ENCODE results near the gene CLCNKA. TPM values are rescaled to one million over a fixed set of nuclear protein-coding genes. Genes with fewer than 3 reads are reported as not detected.

Gene CLCNKA
- total and polyA plus RNA-seq, 4 donors, result not detected

DNA sequence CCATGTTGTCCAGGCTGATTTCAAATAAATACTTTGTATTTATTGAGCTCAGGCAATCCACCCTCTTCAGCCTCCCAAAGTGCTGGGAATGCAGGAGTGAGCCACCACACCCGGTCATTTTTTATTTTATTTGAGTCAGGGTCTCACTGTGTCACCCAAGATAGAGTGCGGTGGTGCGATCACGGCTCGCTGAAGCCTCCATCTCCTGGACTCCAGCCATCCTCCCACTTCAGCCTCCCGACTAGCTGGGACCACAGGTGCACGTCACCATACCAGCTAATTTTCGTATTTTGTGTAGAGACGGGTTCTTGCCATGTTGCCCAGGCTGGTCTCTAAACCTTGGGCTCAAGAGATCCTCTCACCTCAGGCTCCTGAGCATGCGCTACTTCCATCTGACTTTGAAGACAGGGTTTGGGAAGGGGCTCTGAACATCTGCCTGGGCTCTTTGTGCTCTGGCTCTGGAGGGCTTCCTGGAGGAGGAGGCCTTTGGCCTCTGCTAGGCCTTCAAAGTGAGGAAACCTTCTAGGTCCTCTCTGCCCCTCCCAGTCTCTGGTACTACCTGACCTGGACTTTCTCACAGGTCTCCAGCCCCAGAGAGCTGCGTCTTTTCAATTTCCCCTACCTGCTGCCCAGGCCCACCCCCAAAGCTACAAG, 9.8 kb upstream of the CLCNKA start:
- Histone ChIP-seq H3K9ac (ENCODE audit: low read depth in 1 of 2, low read length in 2 of 2) (no peak overlapping the region), H3K9me3 (ENCODE audit: control insufficient read depth in 4 of 4, low read length in 3 of 4) (no peaks in the 10 kb centered on the region), H3K27ac (ENCODE audit: low read depth in 1 of 2, low read length in 2 of 2) (no peak overlapping the region), H3K27me3 (ENCODE audit: control insufficient read depth in 4 of 4, insufficient read depth in 4 of 4, low read length in 3 of 4) (no peaks in the 10 kb centered on the region), H3K4me3 (ENCODE audit: low read depth in 1 of 3, low read length in 3 of 3) (no peak overlapping the region), H3K36me3 (ENCODE audit: control insufficient read depth in 4 of 4, insufficient read depth in 3 of 4, low read depth in 1 of 4, low read length in 3 of 4) (no peaks in the 10 kb centered on the region), H3K4me1 (ENCODE audit: control insufficient read depth in 4 of 4, insufficient read depth in 4 of 4, low read length in 3 of 4) (peaks cover 0 to 10% (median 6%) of the 10 kb centered on the region in 4 donors)
- TF ChIP-seq JUND (IDR thresholded peaks at IDR 0.05) (no peak), NR2F2 (IDR thresholded peaks at IDR 0.05) (no peak), TAF1 (conservative IDR thresholded peaks at IDR 0.05) (no peak)
- TF ChIP-seq, protein P1, sequence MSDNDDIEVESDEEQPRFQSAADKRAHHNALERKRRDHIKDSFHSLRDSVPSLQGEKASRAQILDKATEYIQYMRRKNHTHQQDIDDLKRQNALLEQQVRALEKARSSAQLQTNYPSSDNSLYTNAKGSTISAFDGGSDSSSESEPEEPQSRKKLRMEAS (IDR thresholded peaks at IDR 0.05), result no peak
- TF ChIP-seq, protein P2, sequence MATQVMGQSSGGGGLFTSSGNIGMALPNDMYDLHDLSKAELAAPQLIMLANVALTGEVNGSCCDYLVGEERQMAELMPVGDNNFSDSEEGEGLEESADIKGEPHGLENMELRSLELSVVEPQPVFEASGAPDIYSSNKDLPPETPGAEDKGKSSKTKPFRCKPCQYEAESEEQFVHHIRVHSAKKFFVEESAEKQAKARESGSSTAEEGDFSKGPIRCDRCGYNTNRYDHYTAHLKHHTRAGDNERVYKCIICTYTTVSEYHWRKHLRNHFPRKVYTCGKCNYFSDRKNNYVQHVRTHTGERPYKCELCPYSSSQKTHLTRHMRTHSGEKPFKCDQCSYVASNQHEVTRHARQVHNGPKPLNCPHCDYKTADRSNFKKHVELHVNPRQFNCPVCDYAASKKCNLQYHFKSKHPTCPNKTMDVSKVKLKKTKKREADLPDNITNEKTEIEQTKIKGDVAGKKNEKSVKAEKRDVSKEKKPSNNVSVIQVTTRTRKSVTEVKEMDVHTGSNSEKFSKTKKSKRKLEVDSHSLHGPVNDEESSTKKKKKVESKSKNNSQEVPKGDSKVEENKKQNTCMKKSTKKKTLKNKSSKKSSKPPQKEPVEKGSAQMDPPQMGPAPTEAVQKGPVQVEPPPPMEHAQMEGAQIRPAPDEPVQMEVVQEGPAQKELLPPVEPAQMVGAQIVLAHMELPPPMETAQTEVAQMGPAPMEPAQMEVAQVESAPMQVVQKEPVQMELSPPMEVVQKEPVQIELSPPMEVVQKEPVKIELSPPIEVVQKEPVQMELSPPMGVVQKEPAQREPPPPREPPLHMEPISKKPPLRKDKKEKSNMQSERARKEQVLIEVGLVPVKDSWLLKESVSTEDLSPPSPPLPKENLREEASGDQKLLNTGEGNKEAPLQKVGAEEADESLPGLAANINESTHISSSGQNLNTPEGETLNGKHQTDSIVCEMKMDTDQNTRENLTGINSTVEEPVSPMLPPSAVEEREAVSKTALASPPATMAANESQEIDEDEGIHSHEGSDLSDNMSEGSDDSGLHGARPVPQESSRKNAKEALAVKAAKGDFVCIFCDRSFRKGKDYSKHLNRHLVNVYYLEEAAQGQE (IDR thresholded peaks at IDR 0.05), result no peak
- WGBS, result 94% methylated on average over 11 of the region's 11 CpGs
- no peak for DNase-seq (ENCODE audit: low spot score)

DNA sequence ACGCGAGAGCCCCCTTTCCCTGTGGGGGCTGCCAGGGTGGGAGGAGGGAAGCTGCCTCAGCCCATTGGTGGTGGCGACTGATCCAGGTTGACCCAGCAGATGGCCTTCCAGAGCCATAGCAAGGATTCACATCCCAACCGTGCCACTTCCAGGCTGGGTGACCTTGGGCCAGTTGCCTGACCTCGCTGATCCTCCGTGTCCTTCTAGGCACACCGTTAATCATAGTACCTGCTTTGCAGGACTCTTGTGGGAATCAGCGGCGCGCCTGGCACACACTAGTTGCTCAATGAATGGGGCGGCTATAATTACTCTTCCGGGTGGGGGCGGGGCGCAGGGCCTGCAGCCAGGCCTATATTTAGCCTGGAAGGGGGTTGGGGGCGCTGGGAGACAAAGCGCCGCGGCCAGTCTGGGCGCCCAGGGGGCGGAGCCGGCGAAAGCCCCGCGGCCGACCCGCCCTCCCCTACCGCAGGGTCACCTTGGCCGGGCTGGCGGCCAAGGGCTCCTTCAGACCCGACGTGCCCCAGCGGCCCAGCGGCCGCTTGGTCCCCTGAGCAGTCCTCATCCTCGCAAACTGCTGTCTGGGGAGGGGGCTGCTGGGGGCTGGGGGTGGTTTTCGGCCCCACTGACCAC, 9.1 kb upstream of the CLCNKA start:
- Histone ChIP-seq H3K36me3 (ENCODE audit: control insufficient read depth in 4 of 4, insufficient read depth in 3 of 4, low read depth in 1 of 4, low read length in 3 of 4) (no peaks in the 10 kb centered on the region), H3K27me3 (ENCODE audit: control insufficient read depth in 4 of 4, insufficient read depth in 4 of 4, low read length in 3 of 4) (no peaks in the 10 kb centered on the region), H3K9ac (ENCODE audit: low read depth in 1 of 2, low read length in 2 of 2) (no peak overlapping the region), H3K27ac (ENCODE audit: low read depth in 1 of 2, low read length in 2 of 2) (peak overlapping the region in 1 of 2 donors; percentile 25), H3K4me3 (ENCODE audit: low read depth in 1 of 3, low read length in 3 of 3) (peak overlapping the region in 1 of 3 donors; percentile 41), H3K9me3 (ENCODE audit: control insufficient read depth in 4 of 4, low read length in 3 of 4) (no peaks in the 10 kb centered on the region), H3K4me1 (ENCODE audit: control insufficient read depth in 4 of 4, insufficient read depth in 4 of 4, low read length in 3 of 4) (peaks cover 0 to 10% (median 6%) of the 10 kb centered on the region in 4 donors)
- no peak for TF ChIP-seq EGR1 (IDR thresholded peaks at IDR 0.05; ENCODE audit: low read depth in 2 of 2)
- TF ChIP-seq SP1 (IDR thresholded peaks at IDR 0.05), result peak; percentile 27
- no peak for TF ChIP-seq TAF1 (conservative IDR thresholded peaks at IDR 0.05)
- TF ChIP-seq, protein P2 (IDR thresholded peaks at IDR 0.05), result no peak
- TF ChIP-seq FOXA2 (IDR thresholded peaks at IDR 0.05), result no peak
- TF ChIP-seq HNF4G (IDR thresholded peaks at IDR 0.05), result no peak
- no peak for TF ChIP-seq CTCF (IDR thresholded peaks at IDR 0.05; ENCODE audit: low read depth, low read length, missing input control)
- peak in 1 of 2 donors; percentile 12 for TF ChIP-seq RXRA (IDR thresholded peaks at IDR 0.05)
- TF ChIP-seq GABPA (IDR thresholded peaks at IDR 0.05 in 1 of 2, conservative IDR thresholded peaks at IDR 0.05 in 1 of 2), result no peak
- TF ChIP-seq, protein P1 (IDR thresholded peaks at IDR 0.05), result no peak
- TF ChIP-seq RAD21 (IDR thresholded peaks at IDR 0.05), result peak in 1 of 2 donors; percentile 39
- DNase-seq (ENCODE audit: low spot score), result peak; percentile 75
- WGBS, result 5% methylated on average over 36 of the region's 36 CpGs
